NCI-H2196 treated with DMSO at 0.1 percent for 48 hours (cell line): Measurements from ENCODE around the gene TTC7B.

Source experiments
- DNase-seq: peaks from one replicate; lab custom pipeline; 2025; ENCODE audit not compliant: unreplicated experiment; lab: John Stamatoyannopoulos, UW

The TTC7B gene

GRCh38 chr14:90605430-90605829 is 210.8 kb downstream of the TTC7B start:
- no peak for DNase-seq

GRCh38 chr14:90604356-90604755 is 211.9 kb downstream of the TTC7B start:
- no peak for DNase-seq

GRCh38 chr14:90603841-90604240 is 212.4 kb downstream of the TTC7B start:
- no peak for DNase-seq

- DNase-seq = no peak
Observed at GRCh38 chr14:90603336-90603735, 212.9 kb downstream of the TTC7B start.

GRCh38 chr14:90602088-90602687 is 214.0 kb downstream of the TTC7B start:
- no peak for DNase-seq

GRCh38 chr14:90601563-90601962 is 214.7 kb downstream of the TTC7B start:
- no peak for DNase-seq

- DNase-seq = no peak
Observed at GRCh38 chr14:90600619-90601018, 215.6 kb downstream of the TTC7B start.

- DNase-seq = no peak
Observed at GRCh38 chr14:90599748-90600507, 216.3 kb downstream of the TTC7B start.

GRCh38 chr14:90599339-90599738 is 216.9 kb downstream of the TTC7B start:
- DNase-seq = no peak

- DNase-seq = no peak
Observed at GRCh38 chr14:90597961-90598360, 218.3 kb downstream of the TTC7B start.

GRCh38 chr14:90596733-90597132 is 219.5 kb downstream of the TTC7B start:
- DNase-seq = no peak

- DNase-seq = no peak
Observed at GRCh38 chr14:90593254-90594040, 222.8 kb downstream of the TTC7B start.

GRCh38 chr14:90592655-90593054 is 223.6 kb downstream of the TTC7B start:
- no peak for DNase-seq

- DNase-seq = no peak
Observed at GRCh38 chr14:90587918-90588317, 228.3 kb downstream of the TTC7B start.

- no peak for DNase-seq
Observed at GRCh38 chr14:90587252-90587910, 228.8 kb downstream of the TTC7B start.

GRCh38 chr14:90585106-90585505 is 231.1 kb downstream of the TTC7B start:
- DNase-seq = no peak

- no peak for DNase-seq
Observed at GRCh38 chr14:90583916-90584605, 232.2 kb downstream of the TTC7B start.

GRCh38 chr14:90583427-90583826 is 232.8 kb downstream of the TTC7B start:
- no peak for DNase-seq

- no peak for DNase-seq
Observed at GRCh38 chr14:90582166-90582565, 234.1 kb downstream of the TTC7B start.

- no peak for DNase-seq
Observed at GRCh38 chr14:90581745-90582144, 234.5 kb downstream of the TTC7B start.
